ENCODE results near the gene FDX2. TPM values are rescaled to one million over a fixed set of nuclear protein-coding genes. Genes with fewer than 3 reads are reported as not detected.
A peak's percentile ranks its signal among the peaks of the same experiment; 100 is the strongest.

Gene FDX2
- total and polyA plus RNA-seq, 5 donors = 13.2 to 27.7 (median 19.0) TPM

DNA sequence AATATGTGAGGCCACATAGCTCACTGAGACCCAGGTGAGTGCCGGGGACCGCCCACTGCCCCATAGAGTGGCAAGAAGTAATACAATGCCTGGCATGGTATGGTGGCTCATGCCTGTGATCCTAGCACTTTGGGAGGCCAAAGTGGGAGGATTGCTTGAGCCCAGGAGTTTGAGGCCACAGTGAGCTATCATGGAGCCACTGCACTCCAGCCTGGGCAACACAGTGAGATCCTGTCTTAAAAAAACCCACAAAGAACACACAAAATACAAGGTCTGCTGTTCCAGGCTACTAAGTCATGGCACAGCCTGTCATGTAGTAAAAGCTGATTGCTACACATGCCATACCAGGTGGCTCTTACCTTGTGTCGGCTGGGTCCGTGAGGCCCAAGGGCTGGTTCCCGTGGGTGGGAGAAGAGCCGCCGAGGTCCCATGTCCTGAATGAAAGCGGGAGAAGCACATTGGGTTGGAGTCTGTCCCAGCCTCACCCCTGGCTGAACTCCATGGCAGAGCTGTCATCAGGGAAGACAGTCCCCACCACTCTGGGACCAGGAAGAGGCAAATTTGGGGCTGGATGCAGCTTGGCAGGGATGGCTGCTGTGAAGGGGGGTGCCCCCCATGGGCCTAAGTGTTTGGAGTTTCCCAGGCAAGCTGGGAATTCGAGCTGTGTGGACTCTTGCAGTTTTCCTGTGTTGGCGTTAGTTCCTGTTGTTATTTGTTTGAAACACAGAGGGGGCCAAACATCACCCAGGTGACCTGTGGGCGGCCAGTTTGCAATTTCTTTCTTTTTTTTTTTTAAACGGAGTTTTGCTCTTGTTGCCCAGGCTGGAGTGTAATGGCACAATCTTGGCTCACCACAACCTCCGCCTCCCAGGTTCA lies 3.2 kb upstream of the FDX2 start:
- ATAC-seq (no peak), DNase-seq (no peak)
- Histone ChIP-seq H3K27ac (ENCODE audit: low read length) (no peak overlapping the region), H3K4me3 (ENCODE audit: low read length) (no peak overlapping the region), H3K9me3 (ENCODE audit: control insufficient read depth, low read length) (no peaks in the 10 kb centered on the region), H3K4me1 (ENCODE audit: control insufficient read depth, insufficient read depth, low read length) (no peaks in the 10 kb centered on the region), H3K27me3 (ENCODE audit: control insufficient read depth, insufficient read depth) (no peaks in the 10 kb centered on the region)
- intact Hi-C loops (cut with DNase I) = no loop called here
- 89% methylated on average over 13 of the region's 13 CpGs for WGBS

DNA sequence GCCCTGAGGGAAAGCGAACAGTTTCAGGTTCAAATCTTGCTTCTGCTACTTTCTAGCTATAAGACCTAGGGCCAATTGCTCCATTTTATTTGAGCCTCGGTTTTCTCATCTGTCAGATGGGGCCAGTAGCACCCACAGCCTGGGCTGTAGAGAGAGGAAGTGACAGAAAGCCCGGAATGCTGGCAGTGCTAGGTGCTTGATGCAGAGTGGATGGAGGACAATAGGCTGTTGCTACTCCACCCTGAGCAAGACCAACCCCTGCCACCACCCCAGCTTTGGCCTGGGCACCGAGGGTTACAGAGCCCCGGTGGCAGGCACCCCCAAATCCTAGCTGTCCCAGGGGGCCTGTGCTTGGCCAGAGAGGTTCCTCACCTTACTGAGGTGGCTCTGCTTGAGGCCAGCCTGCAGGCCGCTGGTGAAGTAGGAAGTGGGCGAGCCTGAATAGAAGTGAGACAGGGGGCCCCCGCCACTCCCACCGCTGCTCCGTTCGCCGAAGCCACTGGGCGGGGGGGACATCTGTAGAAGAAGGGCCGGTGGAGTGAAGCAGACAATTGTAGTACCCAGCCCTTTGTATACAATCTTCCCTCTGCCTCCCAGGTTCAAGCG lies 2.1 kb upstream of the FDX2 start:
- no peak overlapping the region for H3K27ac ChIP-seq (ENCODE audit: low read length)
- DNase-seq (no peak), ATAC-seq (no peak)
- no peaks in the 10 kb centered on the region for H3K4me1 ChIP-seq (ENCODE audit: control insufficient read depth, insufficient read depth, low read length)
- H3K27me3 ChIP-seq (ENCODE audit: control insufficient read depth, insufficient read depth) = no peaks in the 10 kb centered on the region
- intact Hi-C loops (cut with DNase I) = no loop called here
- H3K4me3 ChIP-seq (ENCODE audit: low read length) = no peak overlapping the region
- WGBS = 92% methylated on average over 15 of the region's 15 CpGs
- H3K9me3 ChIP-seq (ENCODE audit: control insufficient read depth, low read length) = no peaks in the 10 kb centered on the region

DNA sequence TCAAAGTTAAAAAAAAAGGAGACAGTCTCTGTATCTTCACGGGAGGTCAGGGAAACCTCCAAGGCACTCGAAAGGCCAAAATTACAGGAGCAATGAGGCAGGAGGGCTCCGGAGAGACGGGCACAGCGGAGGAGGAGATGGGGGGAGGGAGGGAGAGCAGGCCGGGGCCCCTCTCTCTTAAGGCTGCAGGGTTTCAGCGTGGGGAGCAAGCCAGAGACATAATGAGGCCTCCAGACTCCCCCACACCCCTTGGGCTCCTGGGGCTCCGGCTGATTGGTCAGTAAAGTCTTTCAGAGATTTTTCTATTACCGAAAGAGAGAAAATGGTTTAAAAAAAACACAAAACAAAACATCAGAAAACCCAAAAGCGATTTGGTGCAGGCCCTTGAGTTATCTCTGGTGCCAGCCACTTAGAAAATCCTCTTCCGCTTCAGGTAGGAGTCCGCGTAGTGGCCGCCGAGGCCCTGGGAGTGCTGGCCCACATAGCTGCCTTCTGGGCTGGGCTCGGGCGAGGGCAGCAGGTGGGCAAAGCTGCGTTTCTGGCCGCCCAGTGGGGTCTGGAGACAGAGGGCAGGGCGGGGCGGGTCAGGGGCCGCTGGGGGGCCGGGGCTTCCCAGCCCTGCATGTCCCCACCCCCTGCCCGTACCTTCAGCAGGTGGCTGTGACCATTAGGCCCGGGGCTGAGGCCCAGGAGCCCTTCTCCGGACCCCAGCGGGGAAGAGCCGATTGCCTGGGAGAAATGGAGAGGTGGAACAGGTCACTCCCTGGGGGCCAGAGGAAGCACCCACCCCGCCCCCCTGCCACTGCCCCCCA lies 1.4 kb upstream of the FDX2 start:
- DNase-seq = no peak
- 82% methylated on average over 29 of the region's 29 CpGs for WGBS

DNA sequence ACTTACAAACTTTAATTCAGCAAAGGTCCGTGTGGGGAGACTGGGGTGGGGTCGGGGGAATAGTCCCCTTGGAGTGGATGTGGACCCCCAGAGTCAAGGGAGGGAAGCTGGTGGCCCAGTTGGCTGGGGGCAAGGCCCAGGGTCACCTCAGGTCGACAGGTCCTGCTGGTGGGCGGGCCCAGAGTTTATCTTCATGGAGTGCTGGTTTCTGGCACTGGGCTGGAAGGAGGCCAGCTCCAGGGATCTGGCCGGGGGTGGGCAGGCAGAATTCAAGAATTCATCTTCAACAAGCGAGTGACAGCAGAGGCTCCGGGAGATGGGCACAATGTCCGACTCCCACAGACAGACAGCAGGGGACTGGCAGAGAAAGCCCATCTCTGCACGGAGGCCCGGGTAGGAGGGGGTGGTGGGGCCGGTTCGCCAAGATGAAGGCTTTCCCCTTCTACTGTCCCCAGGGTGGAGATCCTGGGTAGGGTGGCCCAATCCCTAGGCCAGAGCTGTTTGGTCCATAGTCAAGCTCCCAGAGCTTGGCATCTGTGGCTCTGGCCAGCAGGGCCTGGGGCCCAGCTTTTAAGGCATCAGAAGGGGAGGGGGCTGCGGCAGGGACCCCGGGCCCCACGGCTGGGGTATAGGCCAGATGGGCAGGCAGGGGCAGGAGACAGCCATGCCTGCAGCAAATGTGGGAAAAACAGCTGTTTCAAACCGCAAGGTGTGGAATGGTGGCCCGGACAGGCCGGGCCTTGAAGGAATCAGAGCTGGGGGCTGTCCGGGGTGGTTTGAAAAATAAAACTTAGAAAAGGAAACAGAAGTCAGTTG lies 622 bp upstream of the FDX2 start:
- DNase-seq = no peak
- no peak overlapping the region for H3K27ac ChIP-seq (ENCODE audit: low read length)

More for the DNA sequence above, 1.4 kb upstream of the FDX2 start:
- intact Hi-C loops (cut with DNase I) = no loop called here
- Histone ChIP-seq H3K4me1 (ENCODE audit: control insufficient read depth, insufficient read depth, low read length) (no peaks in the 10 kb centered on the region), H3K9me3 (ENCODE audit: control insufficient read depth, low read length) (no peaks in the 10 kb centered on the region), H3K27me3 (ENCODE audit: control insufficient read depth, insufficient read depth) (no peaks in the 10 kb centered on the region), H3K27ac (ENCODE audit: low read length) (no peak overlapping the region), H3K4me3 (ENCODE audit: low read length) (no peak overlapping the region)
- no peak for ATAC-seq

DNA sequence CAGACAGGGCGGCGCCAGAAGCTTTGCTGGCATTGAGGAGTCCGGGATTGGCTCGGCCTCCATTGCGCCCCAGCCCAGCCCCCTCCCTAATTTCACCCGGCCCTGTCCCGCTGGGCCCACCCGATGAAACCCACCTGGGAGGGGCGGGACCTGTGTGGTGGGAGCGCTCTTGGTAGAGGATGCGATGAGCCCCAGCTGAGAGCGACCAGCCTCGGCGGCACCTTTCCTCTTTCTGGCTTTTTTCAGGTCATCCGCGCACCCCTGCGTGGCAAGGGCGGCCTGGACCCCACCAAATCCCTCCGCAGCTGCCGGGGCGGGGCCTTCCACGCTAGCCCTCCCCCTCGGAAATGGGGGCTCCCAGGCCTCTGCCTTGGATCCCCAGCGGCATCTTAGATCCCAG lies 6.4 kb downstream of the FDX2 start, which contains the start of gene ZGLP1:
Gene ZGLP1, minus strand, starts transcription at position 393 of the 400 bp plus-strand sequence.
- intact Hi-C loops (cut with DNase I) = no loop called here
- Histone ChIP-seq H3K4me3 (ENCODE audit: low read length) (no peak within 1 kb of the TSS), H3K4me1 (ENCODE audit: control insufficient read depth, insufficient read depth, low read length) (no peaks in the 10 kb centered on the region), H3K27me3 (ENCODE audit: control insufficient read depth, insufficient read depth) (no peaks in the 10 kb centered on the region), H3K9me3 (ENCODE audit: control insufficient read depth, low read length) (no peaks in the 10 kb centered on the region), H3K27ac (ENCODE audit: low read length) (no peak within 1 kb of the TSS)
- WGBS = 93% methylated on average over 24 of the region's 24 CpGs
- ATAC-seq (peak in 1 of 2 donors; percentile 46), DNase-seq (no peak)

More for the DNA sequence above, 622 bp upstream of the FDX2 start:
- ATAC-seq = peak in 1 of 2 donors; percentile 27
- Histone ChIP-seq H3K9me3 (ENCODE audit: control insufficient read depth, low read length) (no peaks in the 10 kb centered on the region), H3K4me1 (ENCODE audit: control insufficient read depth, insufficient read depth, low read length) (no peaks in the 10 kb centered on the region), H3K4me3 (ENCODE audit: low read length) (no peak overlapping the region), H3K27me3 (ENCODE audit: control insufficient read depth, insufficient read depth) (no peaks in the 10 kb centered on the region)
- intact Hi-C loops (cut with DNase I) = no loop called here
- 62% methylated on average over 19 of the region's 19 CpGs for WGBS

DNA sequence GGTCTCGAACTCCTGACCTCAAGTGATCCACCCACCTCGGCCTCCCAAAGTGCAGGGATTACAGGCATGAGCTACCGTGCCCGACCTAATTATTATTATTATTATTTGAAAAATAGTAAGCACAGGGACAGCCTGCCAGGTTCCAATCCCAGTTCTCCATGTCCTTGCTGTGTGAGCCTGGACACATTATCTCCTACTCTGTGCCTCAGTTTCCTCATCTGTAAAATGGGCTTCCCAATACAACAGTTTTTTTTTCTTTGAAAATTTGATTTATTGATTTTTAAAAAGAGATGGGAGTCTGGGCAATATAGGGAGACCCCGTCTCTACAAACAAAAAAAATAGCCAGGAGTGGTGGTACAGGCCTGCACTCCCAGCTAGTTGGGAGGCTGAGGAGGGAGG lies 9.5 kb downstream of the FDX2 start:
- 91% methylated on average over 5 of the region's 5 CpGs for WGBS
- H3K27me3 ChIP-seq (ENCODE audit: control insufficient read depth, insufficient read depth) = no peaks in the 10 kb centered on the region
- H3K4me3 ChIP-seq (ENCODE audit: low read length) = no peak overlapping the region
- no peaks in the 10 kb centered on the region for H3K9me3 ChIP-seq (ENCODE audit: control insufficient read depth, low read length)
- DNase-seq (no peak), ATAC-seq (no peak)
- no peaks in the 10 kb centered on the region for H3K4me1 ChIP-seq (ENCODE audit: control insufficient read depth, insufficient read depth, low read length)
- intact Hi-C loops (cut with DNase I) = no loop called here
- no peak overlapping the region for H3K27ac ChIP-seq (ENCODE audit: low read length)

DNA sequence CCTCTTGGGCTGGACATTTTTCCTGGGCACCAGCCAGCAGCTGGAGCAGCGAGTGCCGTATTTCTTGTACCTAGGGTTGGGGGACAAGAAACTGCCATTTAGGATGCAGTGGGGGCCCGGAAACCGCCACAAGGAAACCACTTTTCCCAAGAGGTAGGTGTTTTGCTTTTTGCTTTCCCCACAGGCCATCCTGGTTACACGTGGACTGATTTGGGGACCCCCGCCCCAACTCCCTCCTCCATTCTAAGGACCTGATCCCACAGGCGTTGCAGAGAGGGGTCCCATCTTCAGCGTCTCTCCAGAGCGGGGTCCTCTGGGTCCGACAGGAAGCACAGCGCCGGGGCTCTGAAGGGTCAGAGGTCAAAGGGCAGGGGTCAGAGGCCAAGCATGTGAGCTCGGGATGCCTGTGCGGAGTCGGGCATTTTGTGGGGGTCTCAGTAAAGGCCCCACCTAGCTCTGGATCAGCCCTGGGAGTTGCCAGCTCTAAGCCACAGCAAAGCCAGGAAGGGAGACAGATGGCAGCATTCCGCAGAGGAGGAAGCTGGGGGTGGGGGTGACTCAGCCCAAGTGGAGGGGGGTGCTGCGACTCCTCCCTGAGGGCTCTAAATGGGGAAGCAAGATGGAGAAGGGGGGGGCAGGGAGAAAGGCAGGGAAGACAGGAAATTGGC lies 10.5 kb downstream of the FDX2 start:
- H3K4me1 ChIP-seq (ENCODE audit: control insufficient read depth, insufficient read depth, low read length) = no peaks in the 10 kb centered on the region
- 80% methylated on average over 17 of the region's 17 CpGs for WGBS
- no peaks in the 10 kb centered on the region for H3K9me3 ChIP-seq (ENCODE audit: control insufficient read depth, low read length)
- no peak overlapping the region for H3K27ac ChIP-seq (ENCODE audit: low read length)
- ATAC-seq = peak; percentile 17 to 46
- H3K4me3 ChIP-seq (ENCODE audit: low read length) = no peak overlapping the region
- DNase-seq = peak; percentile 41 to 77 (median 70)
- intact Hi-C loops (cut with DNase I) = no loop called here
- no peaks in the 10 kb centered on the region for H3K27me3 ChIP-seq (ENCODE audit: control insufficient read depth, insufficient read depth)

DNA sequence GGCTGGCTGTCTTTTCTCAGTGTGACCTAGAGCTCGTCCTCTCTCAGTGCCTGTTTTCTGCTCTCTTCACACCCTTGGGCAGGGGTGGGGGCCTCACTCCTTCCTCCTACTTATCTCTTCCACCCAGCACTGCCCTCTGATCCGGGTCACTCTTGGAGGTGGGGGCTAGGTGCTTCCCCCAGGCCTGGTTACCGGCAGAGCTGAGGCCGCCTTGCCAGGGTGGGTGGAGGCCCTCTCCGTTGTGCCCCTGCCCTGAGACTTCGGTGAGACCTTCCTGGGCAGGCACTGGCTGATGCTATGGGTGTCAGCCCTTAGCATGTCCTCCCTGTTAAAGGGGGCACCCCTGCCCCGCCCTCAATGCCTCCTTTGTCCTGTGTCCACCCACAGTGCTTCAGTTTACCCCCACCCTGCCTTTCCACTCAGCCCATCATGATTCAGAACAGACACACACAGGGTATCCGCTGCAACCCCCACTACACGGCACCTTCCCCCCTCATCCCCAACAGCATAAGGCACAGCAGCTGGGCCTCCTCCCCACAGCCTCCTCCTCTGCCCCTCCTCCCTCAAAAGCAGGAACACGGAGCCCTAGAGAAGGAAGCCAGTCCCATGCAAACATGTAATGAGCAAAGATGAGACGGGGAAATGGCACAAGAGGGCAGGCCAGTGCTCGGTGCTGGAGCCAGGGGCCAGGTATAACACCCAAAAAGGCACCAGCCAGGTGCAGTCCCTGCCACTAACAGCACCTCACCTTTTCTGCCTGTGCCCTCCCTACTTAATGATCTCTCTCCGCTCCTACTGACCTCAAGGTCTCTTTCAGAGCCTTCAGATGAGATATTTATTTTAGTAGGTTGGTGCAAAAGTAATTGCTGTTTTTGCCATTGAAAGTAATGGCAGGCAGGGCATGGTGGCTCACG lies 16.0 kb downstream of the FDX2 start:
- WGBS = 40% methylated on average over 14 of the region's 14 CpGs
- intact Hi-C loops (cut with DNase I) = no loop called here
- no peak for DNase-seq
- H3K27me3 ChIP-seq (ENCODE audit: control insufficient read depth, insufficient read depth) = no peaks in the 10 kb centered on the region
- peak; percentile 18 to 28 for ATAC-seq
- no peaks in the 10 kb centered on the region for H3K9me3 ChIP-seq (ENCODE audit: control insufficient read depth, low read length)
- no peak overlapping the region for H3K4me3 ChIP-seq (ENCODE audit: low read length)
- H3K27ac ChIP-seq (ENCODE audit: low read length) = no peak overlapping the region
- no peaks in the 10 kb centered on the region for H3K4me1 ChIP-seq (ENCODE audit: control insufficient read depth, insufficient read depth, low read length)

DNA sequence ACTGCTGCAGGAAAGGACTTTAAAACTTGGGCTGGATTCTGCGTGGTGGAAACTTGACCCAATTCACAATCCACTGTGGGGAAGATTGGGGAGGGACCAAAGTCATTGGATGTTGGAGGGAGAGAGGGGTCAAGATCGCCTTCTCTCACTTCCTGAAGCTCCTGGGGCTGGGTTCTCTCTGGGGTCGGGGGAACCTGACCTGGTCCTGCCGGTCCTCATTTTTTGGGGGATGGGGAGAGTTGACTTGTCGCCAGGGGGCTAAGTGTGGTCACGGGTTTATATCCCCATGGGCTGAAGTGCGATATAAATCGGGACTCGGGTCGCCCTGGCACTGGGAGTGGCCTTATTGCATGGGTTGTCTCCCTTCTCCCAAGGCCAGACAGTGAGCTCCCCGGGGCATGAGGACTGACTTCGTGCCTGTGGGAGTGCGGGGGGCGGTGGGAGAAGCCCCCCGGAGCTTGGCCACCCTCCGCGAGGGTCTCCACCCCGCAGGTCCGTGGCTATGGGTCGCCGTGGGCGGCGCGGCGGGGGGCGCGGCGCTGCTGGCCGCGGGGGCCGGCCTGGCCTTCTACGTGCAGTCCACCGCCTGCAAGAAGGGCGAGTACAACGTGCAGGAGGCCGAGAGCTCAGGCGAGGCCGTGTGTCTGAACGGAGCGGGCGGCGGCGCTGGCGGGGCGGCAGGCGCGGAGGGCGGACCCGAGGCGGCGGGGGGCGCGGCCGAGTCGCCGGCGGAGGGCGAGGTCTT lies 19.8 kb downstream of the FDX2 start:
- peak overlapping the region; percentile 8 for H3K4me3 ChIP-seq (ENCODE audit: low read length)
- H3K9me3 ChIP-seq (ENCODE audit: control insufficient read depth, low read length) = no peaks in the 10 kb centered on the region
- no peaks in the 10 kb centered on the region for H3K27me3 ChIP-seq (ENCODE audit: control insufficient read depth, insufficient read depth)
- no peak overlapping the region for H3K27ac ChIP-seq (ENCODE audit: low read length)
- intact Hi-C loops (cut with DNase I) = no loop called here
- DNase-seq (no peak), ATAC-seq (no peak)
- 5% methylated on average over 58 of the region's 58 CpGs for WGBS
- H3K4me1 ChIP-seq (ENCODE audit: control insufficient read depth, insufficient read depth, low read length) = peaks cover 3% of the 10 kb centered on the region
